PC-3 (cell line): Measurements from ENCODE around the gene ALG1L2. TPM values are rescaled to one million over a fixed set of nuclear protein-coding genes. Genes with fewer than 3 reads are reported as not detected.
A peak's percentile ranks its signal among the peaks of the same experiment; 100 is the strongest.
"Not testable (repeated sequence)": the region's sequence is repeated elsewhere in the genome, so short reads cannot be mapped to it uniquely, and the experiment has no call there.

Source experiments
- ATAC-seq: fragments of 200-7000 bp; cut with Tn5 transposase; 2 replicates; pipeline ENCODE4 v1.9.1; 2020; ENCODE audit warnings: mild to moderate bottlenecking, moderate library complexity
- BruUV-seq: library from RNA; stranded (reverse); fragments of 400-500 nt; replicated peaks from 2 replicates; lab custom pipeline; 2021; lab: Mats Ljungman, UMichigan
- CTCF ChIA-PET: fragments of 300-600 bp; sonication (Branson Sonifier 250); formaldehyde crosslinking; loops from one replicate; lab custom pipeline; 2022; ENCODE audit warnings: antibody characterized with exemption; lab: Charles Lee
- POLR2A ChIA-PET: fragments of 300-600 bp; sonication (Branson Sonifier 250); formaldehyde crosslinking; loops from one replicate; lab custom pipeline; 2022; ENCODE audit warnings: antibody characterized with exemption; ENCODE audit not compliant: unreplicated experiment; lab: Charles Lee
- DNase-seq: peaks from one replicate; pipeline ENCODE4 v3.0.0-alpha.2; 2015
- H2AFZ ChIP-seq: fragments of 300-600 bp; sonication (generic); 2 replicates; pipeline ENCODE4 v1.6.0; 2016; ENCODE audit warnings: antibody characterized with exemption, low read length
- H3F3A ChIP-seq: fragments of 300-600 bp; sonication (generic); one replicate; pipeline ENCODE4 v1.6.0; 2017; ENCODE audit warnings: antibody characterized with exemption, low read length, control low read depth, mild to moderate bottlenecking; ENCODE audit not compliant: unreplicated experiment
- H3K27ac ChIP-seq: fragments of 300-600 bp; sonication (generic); 2 replicates; pipeline ENCODE4 v1.5.1; 2016; ENCODE audit warnings: mild to moderate bottlenecking, low read length
- H3K27me3 ChIP-seq: fragments of 300-600 bp; sonication (generic); 2 replicates; pipeline ENCODE4 v1.6.1; 2016; ENCODE audit warnings: low read length, mixed read lengths
- H3K36me3 ChIP-seq: fragments of 300-600 bp; sonication (generic); 2 replicates; pipeline ENCODE4 v1.6.1; 2016; ENCODE audit warnings: low read depth, mixed run types, low read length, mixed read lengths
- H3K4me1 ChIP-seq: fragments of 300-600 bp; sonication (generic); 2 replicates; pipeline ENCODE4 v1.5.1; 2016; ENCODE audit warnings: low read length; ENCODE audit not compliant: insufficient read depth
- H3K4me2 ChIP-seq: fragments of 300-600 bp; sonication (generic); 2 replicates; pipeline ENCODE4 v1.6.0; 2016; ENCODE audit warnings: low read length
- H3K4me3 ChIP-seq: fragments of 300-600 bp; sonication (generic); 2 replicates; pipeline ENCODE4 v1.5.1; 2016; ENCODE audit warnings: mild to moderate bottlenecking, low read length, mixed read lengths
- H3K79me2 ChIP-seq: fragments of 300-600 bp; sonication (generic); 2 replicates; pipeline ENCODE4 v1.6.1; 2017; ENCODE audit warnings: low read length, mixed read lengths
- H3K9ac ChIP-seq: fragments of 300-600 bp; sonication (generic); 2 replicates; pipeline ENCODE4 v1.6.0; 2016; ENCODE audit warnings: mild to moderate bottlenecking, low read length
- H3K9me2 ChIP-seq: fragments of 300-600 bp; sonication (generic); replicated peaks from 2 replicates; pipeline ENCODE4 v1.6.1; 2016; ENCODE audit warnings: mixed run types, low read length, mixed read lengths
- H3K9me3 ChIP-seq: fragments of 300-600 bp; sonication (generic); 2 replicates; pipeline ENCODE4 v1.6.1; 2016; ENCODE audit warnings: low read length, mixed read lengths
- H4K20me1 ChIP-seq: fragments of 300-600 bp; sonication (generic); 2 replicates; pipeline ENCODE4 v1.6.1; 2016; ENCODE audit warnings: low read length, mixed read lengths
- EZH2 ChIP-seq: fragments of 300-600 bp; sonication (generic); IDR thresholded peaks from one replicate; pipeline ENCODE4 v1.6.1; 2017; ENCODE audit warnings: antibody characterized with exemption, mild to moderate bottlenecking, low read length; ENCODE audit not compliant: unreplicated experiment
- EZH2phosphoT487 ChIP-seq: fragments of 300-600 bp; sonication (generic); IDR thresholded peaks from 2 replicates; pipeline ENCODE4 v1.6.1; 2018; ENCODE audit warnings: mild to moderate bottlenecking, antibody characterized with exemption, low read length, borderline replicate concordance
- intact Hi-C: fragments of 100-400 bp; cut with micrococcal nuclease; formaldehyde crosslinking; loops from 2 replicates; pipeline ENCODE4 v1.9.0; 2023
- total RNA-seq: library from RNA; depleted of rRNA; stranded (reverse); fragments of >200 nt; gene quantifications from 2 replicates; pipeline ENCODE4 v1.2.3, GENCODE V29; 2014
- TF ChIP-seq, protein P1 (sequence below): fragments of 300-600 bp; sonication (generic); conservative IDR thresholded peaks from 2 replicates; pipeline ENCODE4 v1.5.1; 2017; ENCODE audit warnings: antibody characterized with exemption, low read depth, mild to moderate bottlenecking, low read length

The ALG1L2 gene
- total RNA-seq, 1 experiment from 2014 or later: not detected

- CTCF ChIA-PET: no interaction called here
- intact Hi-C loops: no loop called here
- BruUV-seq: no TSS peak
- no peak overlapping the region for H3K9ac ChIP-seq
- H3K27me3 ChIP-seq: no peaks in the 10 kb centered on the region
- POLR2A ChIA-PET: no interaction called here
- no peaks in the 10 kb centered on the region for H3K79me2 ChIP-seq
- H4K20me1 ChIP-seq: no peaks in the 10 kb centered on the region
- no peak overlapping the region for H3K4me2 ChIP-seq
- peaks cover 3% of the 10 kb centered on the region; the same call in 1 of the 2 replicates for H3K4me1 ChIP-seq
- no peaks in the 10 kb centered on the region for H3F3A ChIP-seq
- no peaks in the 10 kb centered on the region for H3K9me3 ChIP-seq
- H3K27ac ChIP-seq: no peak overlapping the region
- TF ChIP-seq EZH2 (no peak), EZH2phosphoT487 (no peak)
- TF ChIP-seq, protein P1, sequence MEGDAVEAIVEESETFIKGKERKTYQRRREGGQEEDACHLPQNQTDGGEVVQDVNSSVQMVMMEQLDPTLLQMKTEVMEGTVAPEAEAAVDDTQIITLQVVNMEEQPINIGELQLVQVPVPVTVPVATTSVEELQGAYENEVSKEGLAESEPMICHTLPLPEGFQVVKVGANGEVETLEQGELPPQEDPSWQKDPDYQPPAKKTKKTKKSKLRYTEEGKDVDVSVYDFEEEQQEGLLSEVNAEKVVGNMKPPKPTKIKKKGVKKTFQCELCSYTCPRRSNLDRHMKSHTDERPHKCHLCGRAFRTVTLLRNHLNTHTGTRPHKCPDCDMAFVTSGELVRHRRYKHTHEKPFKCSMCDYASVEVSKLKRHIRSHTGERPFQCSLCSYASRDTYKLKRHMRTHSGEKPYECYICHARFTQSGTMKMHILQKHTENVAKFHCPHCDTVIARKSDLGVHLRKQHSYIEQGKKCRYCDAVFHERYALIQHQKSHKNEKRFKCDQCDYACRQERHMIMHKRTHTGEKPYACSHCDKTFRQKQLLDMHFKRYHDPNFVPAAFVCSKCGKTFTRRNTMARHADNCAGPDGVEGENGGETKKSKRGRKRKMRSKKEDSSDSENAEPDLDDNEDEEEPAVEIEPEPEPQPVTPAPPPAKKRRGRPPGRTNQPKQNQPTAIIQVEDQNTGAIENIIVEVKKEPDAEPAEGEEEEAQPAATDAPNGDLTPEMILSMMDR: no peak
- ATAC-seq (no peak), DNase-seq (no peak)
- no peaks in the 10 kb centered on the region for H3K36me3 ChIP-seq
- no peak overlapping the region for H2AFZ ChIP-seq
- H3K4me3 ChIP-seq: no peak overlapping the region
- no peaks in the 10 kb centered on the region for H3K9me2 ChIP-seq
Observed at GRCh38 chr3:130091958-130092357, 10.3 kb downstream of the ALG1L2 start.

DNA sequence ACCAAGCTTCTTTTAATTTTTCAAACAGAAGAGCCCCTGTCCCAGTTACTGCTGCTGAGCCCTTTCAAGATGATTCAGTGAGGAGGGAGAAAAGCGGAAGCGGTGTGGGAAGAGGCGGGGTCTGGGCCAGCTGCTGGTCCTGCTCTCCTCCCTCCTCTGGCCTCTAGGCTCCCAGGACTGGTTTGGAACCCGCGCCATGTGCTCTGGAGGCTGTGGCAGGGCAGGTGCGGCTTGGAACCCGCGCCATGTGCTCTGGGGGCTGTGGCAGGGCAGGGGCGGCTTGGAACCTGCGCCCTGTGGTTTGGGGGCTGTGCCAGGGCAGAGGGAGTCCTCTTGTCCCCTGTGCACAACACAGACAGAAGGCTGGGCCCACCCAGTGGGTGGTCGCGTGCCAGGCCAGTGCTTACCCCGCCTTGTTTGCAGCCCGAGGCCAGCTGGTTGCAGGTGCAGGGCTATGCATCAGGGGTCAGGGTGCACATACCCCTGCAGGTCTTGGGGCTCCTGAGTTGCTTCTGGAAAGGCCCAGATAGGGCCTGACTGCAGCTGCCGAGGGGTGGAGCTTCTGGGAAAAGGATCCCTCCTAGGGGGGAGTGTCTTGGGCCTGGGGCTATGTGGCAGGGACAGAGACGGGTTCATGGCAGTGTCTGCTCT is 12.2 kb downstream of the ALG1L2 start:
- Histone ChIP-seq H3K9ac (no peak overlapping the region), H3K9me2 (no peaks in the 10 kb centered on the region), H3K4me1 (peaks cover 3% of the 10 kb centered on the region; the same call in 1 of the 2 replicates), H3K27me3 (no peaks in the 10 kb centered on the region), H3K4me2 (no peak overlapping the region), H4K20me1 (no peaks in the 10 kb centered on the region), H2AFZ (no peak overlapping the region), H3K79me2 (no peaks in the 10 kb centered on the region), H3K9me3 (no peaks in the 10 kb centered on the region), H3F3A (no peaks in the 10 kb centered on the region), H3K36me3 (no peaks in the 10 kb centered on the region), H3K4me3 (no peak overlapping the region), H3K27ac (no peak overlapping the region)
- DNase-seq: no peak
- no peak for ATAC-seq
- intact Hi-C loops: no loop called here
- TF ChIP-seq EZH2phosphoT487: no peak
- no peak for TF ChIP-seq EZH2
- TF ChIP-seq, protein P1: no peak
- ChIA-PET POLR2A (no interaction called here), CTCF (no interaction called here)
- BruUV-seq: no TSS peak

DNA sequence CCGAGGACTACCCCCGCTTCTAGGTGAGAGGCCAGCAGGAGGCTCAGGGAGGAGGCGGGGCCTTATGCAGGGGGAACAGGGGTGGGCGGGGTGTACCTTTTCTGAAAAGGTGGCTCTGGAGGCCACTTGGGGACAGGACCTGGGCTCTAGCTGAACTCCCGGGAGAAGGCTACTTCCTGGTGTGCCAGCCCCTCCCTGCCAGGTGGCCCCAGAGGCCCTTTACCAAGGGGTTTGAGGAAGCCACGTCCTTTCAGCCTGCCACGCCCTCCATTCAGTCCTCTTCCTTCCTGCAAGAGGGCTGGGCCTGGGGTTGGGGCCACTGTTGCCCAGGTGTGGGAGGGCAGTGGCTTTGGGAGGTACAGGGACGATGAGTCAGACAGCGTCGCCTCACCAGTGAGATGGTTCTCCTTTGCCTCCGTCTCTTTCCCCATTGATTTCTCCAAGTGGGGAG is 12.9 kb downstream of the ALG1L2 start:
- H3K9ac ChIP-seq, H3K36me3 ChIP-seq, H2AFZ ChIP-seq, CTCF ChIA-PET, H3K4me1 ChIP-seq, intact Hi-C loops, H3K27ac ChIP-seq, BruUV-seq, H3K9me2 ChIP-seq, H3K79me2 ChIP-seq, H3F3A ChIP-seq, POLR2A ChIA-PET, H4K20me1 ChIP-seq, H3K4me2 ChIP-seq, H3K27me3 ChIP-seq, ATAC-seq, H3K4me3 ChIP-seq, H3K9me3 ChIP-seq: not testable (repeated sequence)
- peak; percentile 25 for DNase-seq

GRCh38 chr3:130095858-130096257 is 14.2 kb downstream of the ALG1L2 start:
- H2AFZ ChIP-seq, DNase-seq, H3K9ac ChIP-seq, H3K9me3 ChIP-seq, BruUV-seq, H3K9me2 ChIP-seq, H3F3A ChIP-seq, POLR2A ChIA-PET, H3K27ac ChIP-seq, H3K27me3 ChIP-seq, H3K4me3 ChIP-seq, ATAC-seq, H3K79me2 ChIP-seq, H3K4me2 ChIP-seq, CTCF ChIA-PET, H3K4me1 ChIP-seq, H4K20me1 ChIP-seq, intact Hi-C loops, H3K36me3 ChIP-seq: not testable (repeated sequence)

DNA sequence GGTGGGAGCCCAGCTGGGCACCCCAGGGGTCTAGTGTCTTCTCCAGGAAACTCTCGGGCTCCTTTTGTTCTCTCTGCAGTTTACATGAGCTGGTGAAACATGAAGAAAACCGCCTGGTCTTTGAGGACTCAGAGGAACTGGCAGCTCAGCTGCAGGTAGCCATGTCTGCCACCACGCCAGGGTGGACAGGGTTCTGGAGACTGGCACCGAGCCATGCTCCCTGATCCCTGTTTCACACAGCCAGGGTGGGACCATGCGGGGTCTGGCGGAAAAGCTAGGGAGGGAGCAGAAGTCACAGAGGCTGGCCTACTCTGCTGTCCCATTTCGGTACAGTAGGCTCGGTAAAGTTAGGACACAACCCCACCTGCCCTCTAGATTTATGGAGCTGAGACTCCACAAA is 15.5 kb downstream of the ALG1L2 start:
- H3K9me3 ChIP-seq, H3K4me2 ChIP-seq, H3K4me1 ChIP-seq, H2AFZ ChIP-seq, H3K9ac ChIP-seq, intact Hi-C loops, BruUV-seq, H3K79me2 ChIP-seq, H3F3A ChIP-seq, H3K27ac ChIP-seq, CTCF ChIA-PET, POLR2A ChIA-PET, H3K4me3 ChIP-seq, ATAC-seq, H3K27me3 ChIP-seq, H4K20me1 ChIP-seq, DNase-seq, H3K9me2 ChIP-seq, H3K36me3 ChIP-seq: not testable (repeated sequence)
